GM12801 (cell line): ENCODE data around the gene C18orf63.

ENCODE experiments used
- CTCF ChIP-seq: IDR thresholded peaks from one replicate; pipeline ENCODE4 v1.5.1; 2011; ENCODE audit warnings: control low read depth; ENCODE audit not compliant: insufficient read length; ENCODE audit errors: extremely low read depth

C18orf63 gene

DNA sequence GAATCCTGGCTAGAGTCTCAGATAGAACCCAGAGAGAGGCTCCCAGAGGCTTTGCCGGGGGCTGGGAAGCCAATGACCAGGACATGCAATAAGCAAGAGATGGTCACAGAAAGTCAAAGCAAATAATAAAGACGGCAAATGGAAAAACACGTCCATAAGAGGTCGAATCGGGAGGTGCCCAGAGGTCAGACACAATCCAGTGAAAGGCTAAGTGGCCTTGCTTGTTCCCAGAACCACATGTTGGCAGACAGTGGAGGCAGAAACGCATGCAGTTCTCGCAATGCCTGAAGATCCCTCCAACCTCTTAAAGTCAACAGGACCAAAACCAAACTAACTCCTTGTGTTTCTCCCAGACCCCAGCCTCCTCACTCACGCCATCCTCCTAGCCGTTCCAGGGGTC lies 26.9 kb upstream of the C18orf63 start:
- no peak for TF ChIP-seq CTCF

GRCh38 chr18:74289137-74289536 lies 26.5 kb upstream of the C18orf63 start:
- no peak for TF ChIP-seq CTCF

- no peak for TF ChIP-seq CTCF
Measured at GRCh38 chr18:74290021-74290420, 25.6 kb upstream of the C18orf63 start.

DNA sequence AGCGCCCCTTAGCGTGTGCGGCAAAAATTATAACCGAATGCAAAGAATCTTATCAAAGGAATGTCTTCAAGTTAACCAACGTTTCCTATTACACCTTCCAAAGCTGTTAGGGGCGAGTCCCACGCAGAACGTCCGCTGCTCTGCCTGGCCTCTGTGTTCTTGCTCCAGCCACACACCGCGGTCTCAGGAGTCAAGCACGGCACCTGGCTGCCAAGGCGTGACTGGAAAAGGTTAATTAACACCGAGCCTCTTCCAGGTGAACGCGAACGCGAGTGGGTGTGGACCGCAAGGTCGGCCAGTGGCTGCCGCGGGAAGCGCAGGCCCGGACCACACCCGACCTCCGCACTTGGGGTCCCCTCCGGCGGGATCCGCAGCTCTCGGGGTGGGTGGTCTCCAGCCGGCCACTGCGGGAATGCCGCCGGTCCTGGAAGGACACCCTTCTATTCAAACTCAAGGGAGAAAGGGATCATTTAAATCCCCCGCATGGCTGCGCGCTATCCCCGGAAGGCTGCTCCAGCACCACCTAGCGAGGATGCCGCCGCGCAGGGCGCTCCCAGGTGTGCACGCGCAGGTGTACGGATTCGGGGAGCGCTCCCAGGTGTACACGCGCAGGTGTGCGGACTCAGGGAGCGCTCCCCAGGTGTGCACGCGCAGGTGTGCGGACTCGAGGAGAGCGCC lies 24.7 kb upstream of the C18orf63 start:
- TF ChIP-seq CTCF = no peak

DNA sequence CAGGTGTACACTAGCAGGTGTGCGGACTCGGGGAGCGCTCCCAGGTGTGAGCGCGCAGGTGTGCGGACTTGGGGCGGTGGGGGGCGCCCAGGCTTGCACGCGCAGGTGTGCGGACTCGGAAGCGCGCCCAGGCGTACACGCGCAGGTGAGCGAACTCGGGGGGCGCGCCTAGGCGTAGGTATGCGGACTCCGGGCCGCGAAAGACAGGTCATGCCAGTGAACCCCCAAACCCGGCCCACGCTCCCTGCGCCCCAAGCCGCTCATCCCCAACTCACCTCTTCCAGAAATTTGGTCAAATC lies 24.2 kb upstream of the C18orf63 start:
- TF ChIP-seq CTCF = no peak

DNA sequence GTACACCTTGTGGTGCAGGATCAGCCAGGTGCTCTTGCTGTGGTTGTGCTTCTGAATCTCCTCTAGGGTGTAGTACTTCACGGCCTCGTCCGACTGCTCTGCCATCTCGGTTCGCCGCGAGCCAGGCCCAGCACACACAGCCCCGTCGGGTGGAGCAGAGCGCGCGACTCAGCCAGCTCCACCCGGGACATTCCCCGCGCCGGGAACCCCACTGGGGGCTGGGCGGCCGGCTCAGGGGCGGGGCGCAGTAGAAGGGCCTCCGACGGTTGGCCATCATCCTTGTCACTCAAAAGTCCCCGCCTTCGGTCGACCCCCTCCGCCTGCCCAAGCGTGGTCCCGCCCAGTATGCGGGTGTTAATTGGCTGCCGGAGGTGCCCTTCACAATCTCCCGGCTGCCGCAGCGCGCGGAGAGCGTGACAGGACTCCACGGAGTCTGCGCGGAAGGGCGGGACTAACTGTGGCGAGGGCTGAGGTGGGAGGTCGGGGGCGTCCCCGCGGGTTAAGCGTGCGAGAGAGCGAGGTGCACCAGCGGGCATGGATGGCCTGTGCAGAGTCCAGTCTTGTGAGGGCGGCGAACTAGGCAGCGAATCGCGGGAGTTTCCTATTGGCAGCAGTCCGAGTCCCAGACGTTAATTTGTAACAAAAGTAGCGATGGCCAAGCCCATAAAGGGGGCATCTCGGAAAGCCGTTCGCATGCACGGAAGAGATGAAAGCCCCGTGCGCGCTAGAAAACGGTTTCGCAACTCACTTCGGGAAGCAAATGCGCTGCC lies 23.7 kb upstream of the C18orf63 start, which contains the start of gene CYB5A:
CYB5A (minus strand) TSS at position 193 of the 770 bp plus-strand sequence; CDS start at position 105, 88 bp downstream.
- TF ChIP-seq CTCF = no peak

- TF ChIP-seq CTCF = no peak
Measured at GRCh38 chr18:74292541-74292858, 23.1 kb upstream of the C18orf63 start.
